WTC11 (cell line): ENCODE results near the gene ELP5. TPM values are rescaled to one million over a fixed set of nuclear protein-coding genes. Genes with fewer than 3 reads are reported as not detected.
A peak's percentile ranks its signal among the peaks of the same experiment; 100 is the strongest.

Source experiments
- CDX4 ChIP-seq: fragments of 250-450 bp; sonication (Bioruptor Pico); IDR thresholded peaks from 2 replicates; pipeline ENCODE4 v1.9.0; 2021; ENCODE audit warnings: moderate library complexity, mild to moderate bottlenecking, inconsistent platforms, borderline replicate concordance
- CREM ChIP-seq: sonication (generic); formaldehyde crosslinking; IDR thresholded peaks from 2 replicates; pipeline ENCODE4 v1.8.1; 2022; ENCODE audit warnings: mild to moderate bottlenecking, missing genetic modification reagents, moderate library complexity
- E2F1 ChIP-seq: sonication (generic); formaldehyde crosslinking; IDR thresholded peaks from 2 replicates; pipeline ENCODE4 v1.8.0; 2022; ENCODE audit warnings: mild to moderate bottlenecking, missing genetic modification reagents
- ETV6 ChIP-seq: sonication (generic); formaldehyde crosslinking; IDR thresholded peaks from 2 replicates; pipeline ENCODE4 v1.8.1; 2022; ENCODE audit warnings: mild to moderate bottlenecking, missing genetic modification reagents
- FOXK1 ChIP-seq: sonication (generic); formaldehyde crosslinking; IDR thresholded peaks from 2 replicates; pipeline ENCODE4 v1.8.0; 2022; ENCODE audit warnings: mild to moderate bottlenecking, moderate library complexity, missing genetic modification reagents
- GTF2I ChIP-seq: fragments of 250-450 bp; sonication (Bioruptor Pico); conservative IDR thresholded peaks from 2 replicates; pipeline ENCODE4 v1.4.0; 2021; ENCODE audit warnings: mild to moderate bottlenecking
- JAZF1 ChIP-seq: fragments of 250-450 bp; sonication (Bioruptor Pico); IDR thresholded peaks from 2 replicates; pipeline ENCODE4 v1.9.0; 2021; ENCODE audit warnings: moderate library complexity, mild to moderate bottlenecking, inconsistent platforms
- MYBL2 ChIP-seq: sonication (generic); formaldehyde crosslinking; IDR thresholded peaks from 2 replicates; pipeline ENCODE4 v1.8.1; 2023; ENCODE audit warnings: mild to moderate bottlenecking, moderate library complexity, missing genetic modification reagents
- NFE2L1 ChIP-seq: sonication (generic); formaldehyde crosslinking; IDR thresholded peaks from 2 replicates; pipeline ENCODE4 v1.8.1; 2023; ENCODE audit warnings: missing genetic modification reagents
- NR1H2 ChIP-seq: sonication (generic); formaldehyde crosslinking; IDR thresholded peaks from 2 replicates; pipeline ENCODE4 v1.9.0; 2021; ENCODE audit warnings: mild to moderate bottlenecking, moderate library complexity, missing genetic modification reagents
- NR2C2 ChIP-seq: sonication (generic); formaldehyde crosslinking; IDR thresholded peaks from 2 replicates; pipeline ENCODE4 v1.8.0; 2022; ENCODE audit warnings: mild to moderate bottlenecking, missing genetic modification reagents
- SMAD3 ChIP-seq: sonication (generic); formaldehyde crosslinking; IDR thresholded peaks from 2 replicates; pipeline ENCODE4 v1.8.0; 2022; ENCODE audit warnings: missing genetic modification reagents, mild to moderate bottlenecking, borderline replicate concordance
- STAT6 ChIP-seq: sonication (generic); formaldehyde crosslinking; conservative IDR thresholded peaks from 2 replicates; pipeline ENCODE4 v1.8.1; 2023; ENCODE audit warnings: mild to moderate bottlenecking, low read depth, missing genetic modification reagents, moderate library complexity
- USF2 ChIP-seq: sonication (generic); formaldehyde crosslinking; IDR thresholded peaks from 2 replicates; pipeline ENCODE4 v1.8.1; 2023; ENCODE audit warnings: mild to moderate bottlenecking, missing genetic modification reagents, moderate library complexity
- ZNF219 ChIP-seq: sonication (generic); formaldehyde crosslinking; IDR thresholded peaks from 2 replicates; pipeline ENCODE4 v1.8.0; 2023; ENCODE audit warnings: missing genetic modification reagents, mild to moderate bottlenecking, borderline replicate concordance
- ZNF423 ChIP-seq: fragments of 250-450 bp; sonication (Bioruptor Pico); IDR thresholded peaks from 2 replicates; pipeline ENCODE4 v2.1.2; 2022; ENCODE audit warnings: mild to moderate bottlenecking, moderate library complexity
- ZNF532 ChIP-seq: fragments of 250-450 bp; sonication (Bioruptor Pico); IDR thresholded peaks from 2 replicates; pipeline ENCODE4 v1.9.0; 2021; ENCODE audit warnings: mild to moderate bottlenecking, borderline replicate concordance
- total RNA-seq: library from RNA; stranded (reverse); gene quantifications from 3 replicates; pipeline ENCODE4 v1.2.3, GENCODE V29; 2021
- TF ChIP-seq, protein P1 (sequence below): sonication (generic); formaldehyde crosslinking; IDR thresholded peaks from 2 replicates; pipeline ENCODE4 v1.8.0; 2022; ENCODE audit warnings: mild to moderate bottlenecking, missing genetic modification reagents
- TF ChIP-seq, protein P2 (sequence below): sonication (generic); formaldehyde crosslinking; IDR thresholded peaks from 2 replicates; pipeline ENCODE4 v1.8.1; 2023; ENCODE audit warnings: mild to moderate bottlenecking, missing genetic modification reagents
- TF ChIP-seq, protein P3 (sequence below): sonication (generic); formaldehyde crosslinking; IDR thresholded peaks from 2 replicates; pipeline ENCODE4 v1.8.1; 2022; ENCODE audit warnings: low read depth, mild to moderate bottlenecking, moderate library complexity, missing genetic modification reagents, borderline replicate concordance
- TF ChIP-seq, protein P4 (sequence below): sonication (generic); formaldehyde crosslinking; IDR thresholded peaks from 2 replicates; pipeline ENCODE4 v1.8.0; 2023; ENCODE audit warnings: missing genetic modification reagents, mild to moderate bottlenecking, borderline replicate concordance

The ELP5 gene
- total RNA-seq, 1 experiment from 2014 or later: 101 TPM

DNA sequence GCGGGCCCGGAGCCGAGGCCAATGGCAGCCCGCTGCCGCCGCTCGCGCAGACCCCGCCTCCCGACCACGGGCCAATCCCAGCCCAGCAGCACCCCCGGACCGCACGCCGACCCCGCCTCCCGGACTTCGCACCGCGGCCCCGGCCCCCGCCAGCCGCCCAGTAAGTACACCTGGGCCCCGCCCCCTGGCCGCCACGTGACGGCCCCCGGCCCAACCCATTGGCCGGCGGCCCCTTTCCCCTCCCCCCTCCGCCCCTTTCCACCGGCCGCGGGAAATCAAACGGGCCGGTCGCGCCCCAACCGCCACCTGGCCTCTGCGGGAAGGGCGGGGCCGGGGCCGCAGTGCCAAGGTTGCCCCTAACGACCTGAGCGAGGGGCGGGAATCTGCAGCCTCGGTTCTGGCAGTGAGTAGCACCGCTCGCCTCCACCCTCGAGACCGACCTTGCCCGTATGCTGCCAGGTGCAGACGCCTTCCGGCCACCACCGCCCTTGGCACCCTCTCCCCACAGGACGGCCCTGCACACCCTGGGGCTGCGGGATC lies 42.7 kb downstream of the ELP5 start, which contains the start of gene YBX2 (continued):
- TF ChIP-seq, protein P1, sequence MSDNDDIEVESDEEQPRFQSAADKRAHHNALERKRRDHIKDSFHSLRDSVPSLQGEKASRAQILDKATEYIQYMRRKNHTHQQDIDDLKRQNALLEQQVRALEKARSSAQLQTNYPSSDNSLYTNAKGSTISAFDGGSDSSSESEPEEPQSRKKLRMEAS: peak; percentile 94
- TF ChIP-seq NR2C2 (0 out of 2 replicates have a peak, but pooled peaks have one; percentile 47), CREM (CRISPR knock-in tag) (0 out of 2 replicates have a peak, but pooled peaks have one; percentile 27), GTF2I (CRISPR knock-in tag) (no peak), JAZF1 (CRISPR knock-in tag) (no peak), STAT6 (CRISPR knock-in tag) (no peak), NR1H2 (CRISPR knock-in tag) (no peak), ZNF532 (no peak), SMAD3 (CRISPR knock-in tag) (peak; percentile 86; the same call in 1 of the 2 replicates), ZNF219 (CRISPR knock-in tag) (no peak), USF2 (CRISPR knock-in tag) (peak; percentile 95), MYBL2 (CRISPR knock-in tag) (peak; percentile 72; the same call in 1 of the 2 replicates), FOXK1 (CRISPR knock-in tag) (peak; percentile 57; the same call in 1 of the 2 replicates), E2F1 (0 out of 2 replicates have a peak, but pooled peaks have one; percentile 78), CDX4 (CRISPR knock-in tag) (no peak), ETV6 (CRISPR knock-in tag) (no peak), NFE2L1 (CRISPR knock-in tag) (peak; percentile 68; the same call in 1 of the 2 replicates), ZNF423 (CRISPR knock-in tag) (no peak)
- TF ChIP-seq, protein P2, sequence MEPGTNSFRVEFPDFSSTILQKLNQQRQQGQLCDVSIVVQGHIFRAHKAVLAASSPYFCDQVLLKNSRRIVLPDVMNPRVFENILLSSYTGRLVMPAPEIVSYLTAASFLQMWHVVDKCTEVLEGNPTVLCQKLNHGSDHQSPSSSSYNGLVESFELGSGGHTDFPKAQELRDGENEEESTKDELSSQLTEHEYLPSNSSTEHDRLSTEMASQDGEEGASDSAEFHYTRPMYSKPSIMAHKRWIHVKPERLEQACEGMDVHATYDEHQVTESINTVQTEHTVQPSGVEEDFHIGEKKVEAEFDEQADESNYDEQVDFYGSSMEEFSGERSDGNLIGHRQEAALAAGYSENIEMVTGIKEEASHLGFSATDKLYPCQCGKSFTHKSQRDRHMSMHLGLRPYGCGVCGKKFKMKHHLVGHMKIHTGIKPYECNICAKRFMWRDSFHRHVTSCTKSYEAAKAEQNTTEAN (CRISPR knock-in tag): peak; percentile 78
- TF ChIP-seq, protein P3, sequence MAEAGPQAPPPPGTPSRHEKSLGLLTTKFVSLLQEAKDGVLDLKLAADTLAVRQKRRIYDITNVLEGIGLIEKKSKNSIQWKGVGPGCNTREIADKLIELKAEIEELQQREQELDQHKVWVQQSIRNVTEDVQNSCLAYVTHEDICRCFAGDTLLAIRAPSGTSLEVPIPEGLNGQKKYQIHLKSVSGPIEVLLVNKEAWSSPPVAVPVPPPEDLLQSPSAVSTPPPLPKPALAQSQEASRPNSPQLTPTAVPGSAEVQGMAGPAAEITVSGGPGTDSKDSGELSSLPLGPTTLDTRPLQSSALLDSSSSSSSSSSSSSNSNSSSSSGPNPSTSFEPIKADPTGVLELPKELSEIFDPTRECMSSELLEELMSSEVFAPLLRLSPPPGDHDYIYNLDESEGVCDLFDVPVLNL (CRISPR knock-in tag): peak; percentile 79
- TF ChIP-seq, protein P4, sequence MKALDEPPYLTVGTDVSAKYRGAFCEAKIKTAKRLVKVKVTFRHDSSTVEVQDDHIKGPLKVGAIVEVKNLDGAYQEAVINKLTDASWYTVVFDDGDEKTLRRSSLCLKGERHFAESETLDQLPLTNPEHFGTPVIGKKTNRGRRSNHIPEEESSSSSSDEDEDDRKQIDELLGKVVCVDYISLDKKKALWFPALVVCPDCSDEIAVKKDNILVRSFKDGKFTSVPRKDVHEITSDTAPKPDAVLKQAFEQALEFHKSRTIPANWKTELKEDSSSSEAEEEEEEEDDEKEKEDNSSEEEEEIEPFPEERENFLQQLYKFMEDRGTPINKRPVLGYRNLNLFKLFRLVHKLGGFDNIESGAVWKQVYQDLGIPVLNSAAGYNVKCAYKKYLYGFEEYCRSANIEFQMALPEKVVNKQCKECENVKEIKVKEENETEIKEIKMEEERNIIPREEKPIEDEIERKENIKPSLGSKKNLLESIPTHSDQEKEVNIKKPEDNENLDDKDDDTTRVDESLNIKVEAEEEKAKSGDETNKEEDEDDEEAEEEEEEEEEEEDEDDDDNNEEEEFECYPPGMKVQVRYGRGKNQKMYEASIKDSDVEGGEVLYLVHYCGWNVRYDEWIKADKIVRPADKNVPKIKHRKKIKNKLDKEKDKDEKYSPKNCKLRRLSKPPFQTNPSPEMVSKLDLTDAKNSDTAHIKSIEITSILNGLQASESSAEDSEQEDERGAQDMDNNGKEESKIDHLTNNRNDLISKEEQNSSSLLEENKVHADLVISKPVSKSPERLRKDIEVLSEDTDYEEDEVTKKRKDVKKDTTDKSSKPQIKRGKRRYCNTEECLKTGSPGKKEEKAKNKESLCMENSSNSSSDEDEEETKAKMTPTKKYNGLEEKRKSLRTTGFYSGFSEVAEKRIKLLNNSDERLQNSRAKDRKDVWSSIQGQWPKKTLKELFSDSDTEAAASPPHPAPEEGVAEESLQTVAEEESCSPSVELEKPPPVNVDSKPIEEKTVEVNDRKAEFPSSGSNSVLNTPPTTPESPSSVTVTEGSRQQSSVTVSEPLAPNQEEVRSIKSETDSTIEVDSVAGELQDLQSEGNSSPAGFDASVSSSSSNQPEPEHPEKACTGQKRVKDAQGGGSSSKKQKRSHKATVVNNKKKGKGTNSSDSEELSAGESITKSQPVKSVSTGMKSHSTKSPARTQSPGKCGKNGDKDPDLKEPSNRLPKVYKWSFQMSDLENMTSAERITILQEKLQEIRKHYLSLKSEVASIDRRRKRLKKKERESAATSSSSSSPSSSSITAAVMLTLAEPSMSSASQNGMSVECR (CRISPR knock-in tag): no peak; the same call in 1 of the 2 replicates
